Fibroblast of the aortic adventitia (primary cell): ENCODE results near the gene MORN1. TPM values are rescaled to one million over a fixed set of nuclear protein-coding genes. Genes with fewer than 3 reads are reported as not detected.

Source experiments
- DNase-seq: peaks from one replicate; pipeline ENCODE4 v3.0.0-alpha.2; 2010; ENCODE audit warnings: low read depth
- H3K4me3 ChIP-seq: 2 replicates; pipeline ENCODE4 v1.5.1; 2011; ENCODE audit warnings: low read depth, mild to moderate bottlenecking, control low read depth, low read length, moderate library complexity
- total RNA-seq: library from RNA; depleted of rRNA; stranded (reverse); fragments of >200 nt; gene quantifications from 2 replicates; pipeline ENCODE4 v1.2.3, GENCODE V29; 2012; ENCODE audit warnings: low replicate concordance
- TF ChIP-seq, protein P1 (sequence below): IDR thresholded peaks from 2 replicates; pipeline ENCODE4 v1.5.1; 2011; ENCODE audit warnings: mild to moderate bottlenecking, low read length, control low read depth, inconsistent platforms; ENCODE audit not compliant: insufficient read depth

Gene MORN1
- total RNA-seq, 1 donor, result 11.8 TPM

GRCh38 chr1:2294033-2294724, 97.2 kb downstream of the MORN1 start:
- H3K4me3 ChIP-seq, result no peak overlapping the region
- TF ChIP-seq, protein P1, sequence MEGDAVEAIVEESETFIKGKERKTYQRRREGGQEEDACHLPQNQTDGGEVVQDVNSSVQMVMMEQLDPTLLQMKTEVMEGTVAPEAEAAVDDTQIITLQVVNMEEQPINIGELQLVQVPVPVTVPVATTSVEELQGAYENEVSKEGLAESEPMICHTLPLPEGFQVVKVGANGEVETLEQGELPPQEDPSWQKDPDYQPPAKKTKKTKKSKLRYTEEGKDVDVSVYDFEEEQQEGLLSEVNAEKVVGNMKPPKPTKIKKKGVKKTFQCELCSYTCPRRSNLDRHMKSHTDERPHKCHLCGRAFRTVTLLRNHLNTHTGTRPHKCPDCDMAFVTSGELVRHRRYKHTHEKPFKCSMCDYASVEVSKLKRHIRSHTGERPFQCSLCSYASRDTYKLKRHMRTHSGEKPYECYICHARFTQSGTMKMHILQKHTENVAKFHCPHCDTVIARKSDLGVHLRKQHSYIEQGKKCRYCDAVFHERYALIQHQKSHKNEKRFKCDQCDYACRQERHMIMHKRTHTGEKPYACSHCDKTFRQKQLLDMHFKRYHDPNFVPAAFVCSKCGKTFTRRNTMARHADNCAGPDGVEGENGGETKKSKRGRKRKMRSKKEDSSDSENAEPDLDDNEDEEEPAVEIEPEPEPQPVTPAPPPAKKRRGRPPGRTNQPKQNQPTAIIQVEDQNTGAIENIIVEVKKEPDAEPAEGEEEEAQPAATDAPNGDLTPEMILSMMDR, result no peak
- peak; percentile 31 for DNase-seq

DNA sequence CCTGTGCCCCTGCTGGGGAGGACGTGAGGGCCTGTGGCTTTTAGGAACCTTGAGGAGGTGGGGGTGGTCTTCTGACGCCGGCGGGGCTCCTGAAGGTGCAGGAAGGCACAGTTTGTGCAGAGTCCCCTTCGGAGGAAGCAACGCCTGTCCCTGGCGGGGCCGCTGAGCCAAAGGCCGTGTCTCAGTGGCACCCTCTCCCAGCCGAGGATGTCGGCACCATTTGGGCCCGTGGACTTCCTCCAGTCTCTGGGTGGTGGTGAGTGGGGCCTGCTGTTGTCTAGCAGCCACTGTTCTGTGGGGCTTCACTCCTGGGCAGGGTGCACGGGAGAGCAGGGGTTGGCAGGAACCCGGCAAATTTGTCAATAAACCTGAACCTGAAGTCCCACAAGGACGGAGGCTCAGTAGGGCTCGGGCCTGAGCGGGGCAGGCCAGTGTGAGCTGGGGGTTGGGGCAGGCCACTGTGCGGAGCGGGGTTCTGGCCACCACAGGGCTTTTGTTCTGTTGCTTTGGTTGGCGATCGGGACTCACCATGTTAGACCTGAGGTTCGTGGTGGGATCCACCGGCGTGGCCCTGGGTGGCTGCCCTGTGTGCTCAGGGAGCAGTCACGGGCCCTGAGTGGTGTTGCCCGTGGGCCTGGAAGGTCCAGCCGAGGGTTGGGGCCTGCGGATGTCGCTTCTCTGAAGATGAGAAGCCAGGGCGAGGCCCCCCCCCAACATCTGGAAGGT, 98.5 kb downstream of the MORN1 start:
- H3K4me3 ChIP-seq, result no peak overlapping the region
- DNase-seq, result no peak
- TF ChIP-seq, protein P1, result no peak

- no peak for DNase-seq
- TF ChIP-seq, protein P1, result no peak
- peak overlapping the region; percentile 54 for H3K4me3 ChIP-seq
Measured at GRCh38 chr1:2291577-2291976, 99.8 kb downstream of the MORN1 start.

- peak overlapping the region; percentile 54 for H3K4me3 ChIP-seq
- TF ChIP-seq, protein P1, result no peak
- DNase-seq, result peak; percentile 98
Measured at GRCh38 chr1:2290595-2291510, 100.5 kb downstream of the MORN1 start.

DNA sequence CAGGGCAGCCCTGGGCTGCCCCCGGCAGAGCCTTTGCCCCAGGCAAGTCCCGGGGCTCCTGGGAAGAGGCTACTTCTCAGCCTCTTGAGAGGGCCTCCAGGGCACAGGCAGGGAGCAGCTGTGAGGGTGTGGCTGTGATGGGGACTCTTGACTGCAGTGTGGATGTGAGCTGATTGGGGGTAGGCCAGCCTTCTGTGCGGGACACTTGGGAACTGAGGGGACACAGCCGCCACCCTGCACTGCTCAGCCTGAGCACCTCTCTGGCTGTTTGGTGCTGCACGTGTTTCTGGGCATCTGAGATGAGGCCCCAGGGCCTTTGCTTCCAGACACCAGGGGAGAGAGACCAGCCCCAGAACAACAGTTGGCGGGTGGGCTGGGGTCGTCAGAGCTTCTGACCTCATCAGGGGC, 101.2 kb downstream of the MORN1 start:
- peak overlapping the region; percentile 39 for H3K4me3 ChIP-seq
- DNase-seq, result no peak
- TF ChIP-seq, protein P1, result no peak

DNA sequence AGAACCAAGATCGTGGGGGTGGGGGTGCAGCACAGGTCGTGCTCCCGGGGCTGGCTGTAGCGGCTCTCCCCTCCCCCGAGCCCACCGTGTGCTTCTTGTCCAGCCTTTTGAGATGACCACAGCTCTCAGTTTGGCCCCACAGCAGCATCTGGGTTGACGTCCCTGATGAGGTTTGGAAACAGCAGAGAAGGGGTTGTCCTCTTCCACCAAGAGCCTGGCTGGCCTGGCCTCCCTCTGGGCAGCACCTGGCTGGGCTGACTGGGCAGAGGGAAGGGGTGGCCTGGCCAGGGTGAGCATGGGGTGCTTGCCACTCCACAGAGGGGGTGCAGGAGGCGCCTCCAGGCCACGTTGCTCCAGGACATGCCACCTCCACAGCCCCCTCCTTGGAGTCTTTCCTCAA, 101.7 kb downstream of the MORN1 start:
- no peak overlapping the region for H3K4me3 ChIP-seq

More for the DNA sequence above, 101.7 kb downstream of the MORN1 start:
- TF ChIP-seq, protein P1, result no peak
- no peak for DNase-seq
